ENCODE data around the gene EIF4A2.

Gene EIF4A2

GRCh38 chr3:186759231-186759930, 24.0 kb upstream of the EIF4A2 start:
- Histone ChIP-seq H3K27ac (ENCODE audit: low read depth, low read length) (no peak overlapping the region), H3K27me3 (ENCODE audit: insufficient read depth, low read length) (no peaks in the 10 kb centered on the region), H3K4me1 (ENCODE audit: insufficient read depth, low read length) (peaks cover 7% of the 10 kb centered on the region; the same call in 1 of the 2 replicates), H3K9me3 (ENCODE audit: insufficient read depth, low read depth, low read length) (no peaks in the 10 kb centered on the region), H3K9ac (ENCODE audit: low read depth, low read length) (no peak overlapping the region), H3K4me3 (ENCODE audit: low read length) (no peak overlapping the region), H3K36me3 (ENCODE audit: insufficient read depth, low read length) (no peaks in the 10 kb centered on the region)
- WGBS, result 73% methylated on average over 9 of the region's 11 CpGs

DNA sequence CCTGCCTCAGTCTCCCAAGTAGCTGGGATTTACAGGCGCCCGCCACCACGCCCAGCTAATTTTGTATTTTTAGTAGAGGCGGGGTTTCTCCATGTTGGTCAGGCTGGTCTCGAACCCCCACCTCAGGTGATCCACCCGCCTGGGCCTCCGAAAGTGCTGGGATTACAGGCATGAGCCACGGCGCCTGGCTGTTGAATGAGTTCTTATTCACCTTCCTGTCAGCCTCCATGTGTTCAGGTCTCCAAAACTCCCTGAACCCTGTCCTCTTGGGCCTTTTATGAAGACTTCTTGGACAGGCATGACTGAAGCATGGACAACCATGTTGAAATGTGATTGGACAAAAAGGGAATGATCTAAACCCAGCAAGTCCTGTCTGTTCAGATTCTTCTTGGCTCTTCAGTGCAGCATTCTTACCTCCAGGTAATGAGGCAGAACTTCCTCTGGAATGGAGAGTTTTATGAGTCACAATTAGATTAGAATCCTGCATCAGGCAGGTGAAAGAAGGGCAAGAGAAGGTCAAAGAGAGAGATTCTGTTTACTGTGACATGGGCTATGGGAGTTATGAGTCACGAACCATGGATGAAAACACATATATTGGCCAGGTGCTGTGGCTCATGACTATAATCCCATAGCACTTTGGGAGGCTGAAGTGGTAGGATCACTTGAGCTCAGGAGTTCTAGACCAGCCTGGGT, 23.1 kb upstream of the EIF4A2 start:
- H3K27me3 ChIP-seq (ENCODE audit: insufficient read depth, low read length), result no peaks in the 10 kb centered on the region
- H3K4me1 ChIP-seq (ENCODE audit: insufficient read depth, low read length), result peaks cover 7% of the 10 kb centered on the region; the same call in 1 of the 2 replicates
- no peak overlapping the region for H3K27ac ChIP-seq (ENCODE audit: low read depth, low read length)
- no peaks in the 10 kb centered on the region for H3K36me3 ChIP-seq (ENCODE audit: insufficient read depth, low read length)
- 94% methylated on average over 10 of the region's 10 CpGs for WGBS
- no peak overlapping the region for H3K4me3 ChIP-seq (ENCODE audit: low read length)
- H3K9ac ChIP-seq (ENCODE audit: low read depth, low read length), result no peak overlapping the region
- no peaks in the 10 kb centered on the region for H3K9me3 ChIP-seq (ENCODE audit: insufficient read depth, low read depth, low read length)

GRCh38 chr3:186760897-186761447, 22.4 kb upstream of the EIF4A2 start:
- no peak overlapping the region for H3K4me3 ChIP-seq (ENCODE audit: low read length)
- H3K27ac ChIP-seq (ENCODE audit: low read depth, low read length), result no peak overlapping the region
- H3K9me3 ChIP-seq (ENCODE audit: insufficient read depth, low read depth, low read length), result no peaks in the 10 kb centered on the region
- H3K9ac ChIP-seq (ENCODE audit: low read depth, low read length), result no peak overlapping the region
- peaks cover 7% of the 10 kb centered on the region; the same call in 1 of the 2 replicates for H3K4me1 ChIP-seq (ENCODE audit: insufficient read depth, low read length)
- no peaks in the 10 kb centered on the region for H3K36me3 ChIP-seq (ENCODE audit: insufficient read depth, low read length)
- 94% methylated on average over 8 of the region's 8 CpGs for WGBS
- H3K27me3 ChIP-seq (ENCODE audit: insufficient read depth, low read length), result no peaks in the 10 kb centered on the region

DNA sequence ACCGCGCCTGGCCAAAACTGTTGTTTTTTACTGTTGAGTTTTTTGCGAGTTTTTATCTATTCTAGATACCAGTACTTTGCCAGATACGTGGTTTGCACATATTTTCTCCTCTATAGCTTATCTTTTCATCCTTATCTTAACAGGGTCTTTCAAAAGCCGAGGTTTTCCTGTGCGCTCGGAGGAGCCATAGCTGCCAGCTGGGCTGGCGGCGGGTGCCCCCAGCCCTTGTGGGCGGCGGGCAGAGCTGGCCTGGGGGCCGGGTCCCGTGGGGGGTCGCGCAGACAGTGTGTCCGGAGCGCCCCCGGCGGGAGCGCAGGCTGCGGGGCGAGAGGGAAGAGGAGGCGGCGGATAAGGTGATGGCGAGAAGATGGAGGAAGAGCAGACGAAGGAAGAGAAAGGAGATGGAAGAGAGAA, 11.1 kb upstream of the EIF4A2 start:
- Histone ChIP-seq H3K27ac (ENCODE audit: low read depth, low read length) (no peak overlapping the region), H3K9me3 (ENCODE audit: insufficient read depth, low read depth, low read length) (no peaks in the 10 kb centered on the region), H3K4me3 (ENCODE audit: low read length) (no peak overlapping the region), H3K36me3 (ENCODE audit: insufficient read depth, low read length) (no peaks in the 10 kb centered on the region), H3K9ac (ENCODE audit: low read depth, low read length) (no peak overlapping the region), H3K27me3 (ENCODE audit: insufficient read depth, low read length) (no peaks in the 10 kb centered on the region; the same call in 1 of the 2 replicates), H3K4me1 (ENCODE audit: insufficient read depth, low read length) (peaks cover 8% of the 10 kb centered on the region)
- 83% methylated on average over 26 of the region's 26 CpGs for WGBS

- Histone ChIP-seq H3K36me3 (ENCODE audit: insufficient read depth, low read length) (no peaks in the 10 kb centered on the region), H3K4me3 (ENCODE audit: low read length) (no peak overlapping the region), H3K9me3 (ENCODE audit: insufficient read depth, low read depth, low read length) (no peaks in the 10 kb centered on the region), H3K9ac (ENCODE audit: low read depth, low read length) (no peak overlapping the region), H3K27ac (ENCODE audit: low read depth, low read length) (no peak overlapping the region), H3K4me1 (ENCODE audit: insufficient read depth, low read length) (peaks cover 8% of the 10 kb centered on the region), H3K27me3 (ENCODE audit: insufficient read depth, low read length) (no peaks in the 10 kb centered on the region; the same call in 1 of the 2 replicates)
- WGBS, result 70% methylated on average over 28 of the region's 28 CpGs
These were observed 10.5 kb upstream of the EIF4A2 start for GRCh38 chr3:186772701-186773417.

DNA sequence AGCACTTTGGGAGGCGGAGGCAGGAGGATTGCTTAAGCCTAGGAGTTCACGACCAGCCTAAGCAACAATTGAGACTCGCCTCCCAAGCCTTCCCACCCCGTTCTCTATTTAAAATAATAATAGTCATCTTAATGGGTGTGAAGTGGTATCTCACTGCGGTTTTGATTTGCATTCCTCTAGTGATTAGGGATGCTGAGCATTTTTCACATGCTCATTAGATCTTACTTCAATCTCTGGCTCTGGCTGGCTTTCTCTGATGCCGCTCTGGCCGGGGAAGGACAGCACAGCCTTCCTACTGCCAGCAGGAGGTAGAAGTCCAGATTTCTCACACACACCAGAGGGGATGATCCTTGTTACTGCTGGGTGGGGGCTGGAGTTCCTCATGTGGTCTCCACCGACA, 7.4 kb upstream of the EIF4A2 start:
- WGBS, result 8% methylated on average over 5 of the region's 8 CpGs
- Histone ChIP-seq H3K27ac (ENCODE audit: low read depth, low read length) (peak overlapping the region; percentile 61; the same call in 1 of the 2 replicates), H3K4me3 (ENCODE audit: low read length) (no peak overlapping the region), H3K27me3 (ENCODE audit: insufficient read depth, low read length) (no peaks in the 10 kb centered on the region; the same call in 1 of the 2 replicates), H3K9ac (ENCODE audit: low read depth, low read length) (no peak overlapping the region; the same call in 1 of the 2 replicates), H3K36me3 (ENCODE audit: insufficient read depth, low read length) (no peaks in the 10 kb centered on the region), H3K9me3 (ENCODE audit: insufficient read depth, low read depth, low read length) (no peaks in the 10 kb centered on the region), H3K4me1 (ENCODE audit: insufficient read depth, low read length) (peaks cover 8% of the 10 kb centered on the region)

- no peaks in the 10 kb centered on the region for H3K27me3 ChIP-seq (ENCODE audit: insufficient read depth, low read length)
- peaks cover 7% of the 10 kb centered on the region for H3K36me3 ChIP-seq (ENCODE audit: insufficient read depth, low read length)
- H3K4me1 ChIP-seq (ENCODE audit: insufficient read depth, low read length), result peaks cover 19% of the 10 kb centered on the region
- no peak overlapping the region for H3K9ac ChIP-seq (ENCODE audit: low read depth, low read length)
- H3K27ac ChIP-seq (ENCODE audit: low read depth, low read length), result no peak overlapping the region
- H3K9me3 ChIP-seq (ENCODE audit: insufficient read depth, low read depth, low read length), result no peaks in the 10 kb centered on the region
- H3K4me3 ChIP-seq (ENCODE audit: low read length), result no peak overlapping the region
- 92% methylated on average over 5 of the region's 5 CpGs for WGBS
These were observed 4.2 kb upstream of the EIF4A2 start for GRCh38 chr3:186779204-186779603.

DNA sequence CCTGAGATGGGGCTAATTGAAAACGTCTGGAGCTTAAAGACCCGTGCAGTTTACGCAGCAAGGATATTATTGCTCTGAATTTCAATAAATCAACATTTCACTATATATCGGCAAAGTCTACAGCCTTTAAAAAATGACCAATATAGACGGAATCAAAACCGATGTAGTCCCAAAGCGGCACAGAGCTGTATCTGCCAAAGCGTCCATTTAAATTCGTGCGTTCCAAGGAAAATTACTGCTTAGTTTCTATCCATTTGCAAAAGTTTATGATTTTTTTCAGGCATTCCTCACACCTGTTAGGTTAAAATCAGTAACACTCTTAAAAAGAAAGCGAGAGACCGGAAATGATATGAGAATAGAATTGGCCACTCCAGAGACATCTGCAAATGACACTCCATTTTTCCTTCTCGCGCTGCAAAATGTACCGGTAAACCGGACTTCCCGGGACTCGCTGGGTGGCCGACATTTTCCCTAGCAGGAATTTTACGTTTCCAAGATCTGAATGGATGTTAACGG, 777 bp upstream of the EIF4A2 start:
- WGBS, result 5% methylated on average over 21 of the region's 21 CpGs
- Histone ChIP-seq H3K27me3 (ENCODE audit: insufficient read depth, low read length) (no peaks in the 10 kb centered on the region), H3K9me3 (ENCODE audit: insufficient read depth, low read depth, low read length) (no peaks in the 10 kb centered on the region), H3K36me3 (ENCODE audit: insufficient read depth, low read length) (peaks cover 41% of the 10 kb centered on the region), H3K4me1 (ENCODE audit: insufficient read depth, low read length) (peaks cover 23% of the 10 kb centered on the region), H3K27ac (ENCODE audit: low read depth, low read length) (peak overlapping the region; percentile 98), H3K4me3 (ENCODE audit: low read length) (peak overlapping the region; percentile 96), H3K9ac (ENCODE audit: low read depth, low read length) (peak overlapping the region; percentile 100)

DNA sequence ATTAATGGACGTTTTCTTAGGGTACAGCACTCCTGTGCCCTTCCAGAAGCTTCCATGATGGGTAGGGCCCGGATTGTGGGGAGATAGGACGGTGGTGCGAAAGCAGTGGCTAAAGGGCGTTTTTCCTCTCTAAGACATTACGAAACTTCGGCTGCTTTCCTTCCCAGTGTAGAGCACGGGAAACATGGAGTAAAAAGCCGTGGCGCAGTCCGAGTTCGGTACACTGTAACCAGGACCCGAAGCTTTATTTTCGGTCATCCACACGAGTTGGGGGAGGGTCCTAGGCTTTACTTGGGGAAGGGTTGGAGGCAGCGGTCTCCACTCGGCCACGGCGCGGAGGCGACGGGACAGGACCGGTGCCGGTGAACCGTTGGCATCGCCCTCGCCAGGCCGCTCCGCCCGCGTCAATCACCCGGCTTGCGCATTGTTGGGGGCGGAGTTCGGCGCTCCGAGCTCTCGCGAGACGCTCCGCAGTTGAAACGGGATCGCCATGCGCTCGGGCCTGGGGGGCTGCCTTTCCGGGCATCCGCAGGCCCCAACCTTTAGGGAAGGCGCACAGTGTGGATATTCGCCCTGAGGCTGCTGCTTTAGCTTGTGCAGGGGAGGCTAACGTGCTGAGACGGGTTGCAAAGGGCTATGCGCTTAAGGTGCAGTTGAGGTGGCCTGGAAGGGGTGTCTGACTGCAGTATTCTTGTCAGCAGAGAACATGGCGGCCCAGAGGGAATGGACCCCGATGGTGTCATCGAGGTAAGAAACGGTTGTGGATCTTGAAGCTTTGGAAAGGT, 546 bp downstream of the EIF4A2 start:
- no peaks in the 10 kb centered on the region for H3K9me3 ChIP-seq (ENCODE audit: insufficient read depth, low read depth, low read length)
- H3K4me1 ChIP-seq (ENCODE audit: insufficient read depth, low read length), result peaks cover 23% of the 10 kb centered on the region
- H3K27ac ChIP-seq (ENCODE audit: low read depth, low read length), result peak overlapping the region; percentile 98
- no peaks in the 10 kb centered on the region for H3K27me3 ChIP-seq (ENCODE audit: insufficient read depth, low read length)
- WGBS, result under 1% methylated on average over 56 of the region's 56 CpGs
- peaks cover 54% of the 10 kb centered on the region for H3K36me3 ChIP-seq (ENCODE audit: insufficient read depth, low read length)
- peak overlapping the region; percentile 100 for H3K9ac ChIP-seq (ENCODE audit: low read depth, low read length)
- peak overlapping the region; percentile 96 for H3K4me3 ChIP-seq (ENCODE audit: low read length)

DNA sequence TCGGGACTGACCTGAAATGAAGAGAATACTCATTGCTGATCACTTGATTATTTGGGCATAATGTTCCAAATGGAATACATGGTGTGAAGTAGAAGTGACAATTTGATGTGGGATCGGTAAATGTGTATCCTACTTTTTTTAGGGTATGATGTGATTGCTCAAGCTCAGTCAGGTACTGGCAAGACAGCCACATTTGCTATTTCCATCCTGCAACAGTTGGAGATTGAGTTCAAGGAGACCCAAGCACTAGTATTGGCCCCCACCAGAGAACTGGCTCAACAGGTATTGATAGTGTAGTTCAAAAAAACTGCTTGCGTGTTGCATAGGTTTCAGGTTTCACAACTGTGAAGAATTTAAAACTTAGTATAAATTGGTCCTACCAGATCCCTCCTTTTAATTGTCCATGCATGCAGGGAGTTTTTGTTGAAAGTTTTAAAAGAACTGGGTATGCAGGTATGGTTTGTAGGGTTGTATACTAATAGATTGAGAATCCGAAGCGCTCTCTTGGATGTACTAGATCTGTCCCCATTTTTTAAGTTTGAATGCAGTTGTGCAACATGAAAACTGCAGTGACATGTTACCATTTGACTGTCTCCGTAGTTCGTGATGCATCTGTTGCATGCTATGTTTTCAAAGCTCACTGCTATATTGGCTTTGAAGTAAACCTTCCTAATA, 1.6 kb downstream of the EIF4A2 start:
- Histone ChIP-seq H3K4me3 (ENCODE audit: low read length) (peak overlapping the region; percentile 96), H3K36me3 (ENCODE audit: insufficient read depth, low read length) (peaks cover 64% of the 10 kb centered on the region), H3K27ac (ENCODE audit: low read depth, low read length) (peak overlapping the region; percentile 98), H3K9ac (ENCODE audit: low read depth, low read length) (peak overlapping the region; percentile 100), H3K9me3 (ENCODE audit: insufficient read depth, low read depth, low read length) (no peaks in the 10 kb centered on the region), H3K27me3 (ENCODE audit: insufficient read depth, low read length) (no peaks in the 10 kb centered on the region), H3K4me1 (ENCODE audit: insufficient read depth, low read length) (peaks cover 23% of the 10 kb centered on the region)
- 10% methylated on average over 7 of the region's 7 CpGs for WGBS
